Suprapubic skin (tissue), 4 donors: Measurements from ENCODE around the gene CHST10.

Experiments used
- CTCF ChIP-seq, 2 donors: fragments of 200-600 bp in 1 of 2; fragments of 450-650 bp in 1 of 2; sonication (generic) in 1 of 2; IDR thresholded peaks; one replicate each; pipeline ENCODE4 v1.5.1; 2016 to 2019; ENCODE audit warnings: antibody characterized with exemption in 2 of 2, mild to moderate bottlenecking in 1 of 2, moderate library complexity in 1 of 2
- POLR2A ChIP-seq, 2 donors: fragments of 450-650 bp; IDR thresholded peaks; one replicate each; pipeline ENCODE4 v1.6.1; 2017; ENCODE audit warnings: antibody characterized with exemption in 2 of 2, mild to moderate bottlenecking in 2 of 2, moderate library complexity in 2 of 2
- POLR2AphosphoS5 ChIP-seq, 3 donors: sonication (generic); formaldehyde crosslinking; IDR thresholded peaks; one replicate each; pipeline ENCODE4 v1.6.1; 2017; ENCODE audit warnings: antibody characterized with exemption in 3 of 3

GRCh38 chr2:100392715-100393114, 24.8 kb downstream of the CHST10 start:
- no peak for TF ChIP-seq CTCF (IDR thresholded peaks at IDR 0.05)
- TF ChIP-seq POLR2AphosphoS5 (IDR thresholded peaks at IDR 0.05): no peak
- no peak for TF ChIP-seq POLR2A (IDR thresholded peaks at IDR 0.05)
